Breast epithelium (tissue), 4 donors: Measurements from ENCODE around the gene PDGFRA. TPM values are rescaled to one million over a fixed set of nuclear protein-coding genes. Genes with fewer than 3 reads are reported as not detected.

Experiments
- DNase-seq, 2 donors: peaks; one replicate each; pipeline ENCODE4 v3.0.0-alpha.2; 2019; ENCODE audit warnings: low spot score in 2 of 2
- H3K27ac ChIP-seq, 2 donors: fragments of 200-600 bp; sonication (generic) in 1 of 2; one replicate each; pipeline ENCODE4 v1.5.1; 2016 to 2019; ENCODE audit warnings: mild to moderate bottlenecking in 1 of 2
- H3K27me3 ChIP-seq, 2 donors: fragments of 200-600 bp; sonication (generic) in 1 of 2; one replicate each; pipeline versions ENCODE4 v1.5.1 to v1.6.0; 2017 to 2019; ENCODE audit warnings: control low read depth in 1 of 2, mild to moderate bottlenecking in 1 of 2
- H3K36me3 ChIP-seq: fragments of 200-600 bp; one replicate; pipeline ENCODE4 v1.5.1; 2019
- H3K4me1 ChIP-seq, 2 donors: fragments of 200-600 bp; sonication (generic); one replicate each; pipeline ENCODE4 v1.5.1; 2016 to 2019; ENCODE audit warnings: control low read depth in 1 of 2
- H3K4me3 ChIP-seq, 3 donors: fragments of 200-600 bp; sonication (generic); 1 replicate in 2 of 3; 2 replicates in 1 of 3; pipeline ENCODE4 v1.5.1; 2016 to 2019; ENCODE audit warnings: mild to moderate bottlenecking in 3 of 3, moderate library complexity in 2 of 3
- H3K9me3 ChIP-seq, 2 donors: fragments of 200-600 bp; sonication (generic) in 1 of 2; one replicate each; pipeline ENCODE4 v1.5.1; 2016 to 2019; ENCODE audit warnings: control low read depth in 1 of 2
- CTCF ChIP-seq, 3 donors: fragments of 450-650 bp; IDR thresholded peaks; one replicate each; pipeline ENCODE4 v1.5.1; 2016 to 2017; ENCODE audit warnings: antibody characterized with exemption in 3 of 3, mild to moderate bottlenecking in 3 of 3, moderate library complexity in 3 of 3
- POLR2A ChIP-seq: fragments of 450-650 bp; IDR thresholded peaks from one replicate; pipeline ENCODE4 v1.6.1; 2016; ENCODE audit warnings: antibody characterized with exemption, mild to moderate bottlenecking, moderate library complexity
- POLR2AphosphoS5 ChIP-seq, 3 donors: sonication (generic); formaldehyde crosslinking; IDR thresholded peaks; one replicate each; pipeline ENCODE4 v1.6.1; 2017; ENCODE audit warnings: antibody characterized with exemption in 3 of 3
- intact Hi-C: fragments of 100-400 bp; cut with DNase I; formaldehyde crosslinking; loops from one replicate; pipeline ENCODE4 v1.15.1; 2023; ENCODE audit warnings: low total_unique reads
- total RNA-seq, 3 donors: library from RNA; depleted of rRNA; stranded (reverse); fragments of >200 nt; gene quantifications; one replicate each; pipeline ENCODE4 v1.1.0, GENCODE V29; 2016

The PDGFRA gene
- 100 to 1,000 TPM; 125 to 154 (median 130) TPM for total RNA-seq

DNA sequence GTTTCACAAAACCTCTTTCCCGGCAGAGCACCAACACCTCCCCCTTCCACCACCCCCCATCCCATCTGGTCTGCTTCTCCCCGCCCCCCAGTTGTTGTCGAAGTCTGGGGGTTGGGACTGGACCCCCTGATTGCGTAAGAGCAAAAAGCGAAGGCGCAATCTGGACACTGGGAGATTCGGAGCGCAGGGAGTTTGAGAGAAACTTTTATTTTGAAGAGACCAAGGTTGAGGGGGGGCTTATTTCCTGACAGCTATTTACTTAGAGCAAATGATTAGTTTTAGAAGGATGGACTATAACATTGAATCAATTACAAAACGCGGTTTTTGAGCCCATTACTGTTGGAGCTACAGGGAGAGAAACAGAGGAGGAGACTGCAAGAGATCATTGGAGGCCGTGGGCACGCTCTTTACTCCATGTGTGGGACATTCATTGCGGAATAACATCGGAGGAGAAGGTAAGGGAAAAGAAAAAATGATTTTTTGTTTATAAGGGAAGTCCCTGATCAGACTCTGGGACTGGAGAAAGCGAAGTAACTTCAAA is at the start of gene PDGFRA:
Gene PDGFRA (plus strand): TSS at position 333 of the 541 bp plus-strand sequence. CDS start 29,476 bp downstream, outside the sequence.
- peak in 1 of 2 donors; percentile 60 for DNase-seq
- peak within 1 kb of the TSS; percentile 56 to 82 (median 71) for H3K4me3 ChIP-seq
- TF ChIP-seq POLR2AphosphoS5 (IDR thresholded peaks at IDR 0.05): peak; percentile 35 to 81 (median 41)
- no peak for TF ChIP-seq POLR2A
- no peaks in the 10 kb centered on the region for H3K9me3 ChIP-seq
- peak within 1 kb of the TSS; percentile 86 to 93 for H3K27ac ChIP-seq
- intact Hi-C loops: no loop called here
- H3K36me3 ChIP-seq: no peaks in the 10 kb centered on the region
- H3K4me1 ChIP-seq: no peaks in the 10 kb centered on the region
- peaks cover 0 to 18% of the 10 kb centered on the region in 2 donors for H3K27me3 ChIP-seq

DNA sequence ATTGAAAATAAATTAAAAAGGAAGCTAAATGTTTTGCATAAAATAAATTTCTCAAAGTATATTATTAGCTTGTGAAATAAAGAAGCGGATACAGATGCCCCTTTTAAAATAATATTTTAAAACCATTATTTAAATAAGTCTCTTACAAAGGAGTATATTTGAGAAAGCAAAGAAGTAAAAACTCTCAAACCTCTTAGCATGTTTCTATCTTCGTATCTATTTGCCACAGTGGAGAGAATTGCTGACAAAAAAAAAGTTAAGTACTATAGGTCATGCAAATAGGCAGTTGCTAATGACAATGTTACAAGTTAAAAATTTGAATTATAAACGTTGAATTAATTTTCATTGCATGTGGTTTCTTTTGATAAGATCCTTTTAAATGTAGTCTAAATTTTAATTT is 44.5 kb upstream of the PDGFRA start:
- Histone ChIP-seq H3K4me1 (no peaks in the 10 kb centered on the region), H3K27me3 (no peaks in the 10 kb centered on the region), H3K36me3 (no peaks in the 10 kb centered on the region), H3K4me3 (no peak overlapping the region), H3K27ac (no peak overlapping the region), H3K9me3 (no peaks in the 10 kb centered on the region)
- no peak for DNase-seq
- TF ChIP-seq POLR2AphosphoS5 (IDR thresholded peaks at IDR 0.05): no peak
- no peak for TF ChIP-seq POLR2A
- TF ChIP-seq CTCF (IDR thresholded peaks at IDR 0.05): no peak
- intact Hi-C loops: no loop called here

DNA sequence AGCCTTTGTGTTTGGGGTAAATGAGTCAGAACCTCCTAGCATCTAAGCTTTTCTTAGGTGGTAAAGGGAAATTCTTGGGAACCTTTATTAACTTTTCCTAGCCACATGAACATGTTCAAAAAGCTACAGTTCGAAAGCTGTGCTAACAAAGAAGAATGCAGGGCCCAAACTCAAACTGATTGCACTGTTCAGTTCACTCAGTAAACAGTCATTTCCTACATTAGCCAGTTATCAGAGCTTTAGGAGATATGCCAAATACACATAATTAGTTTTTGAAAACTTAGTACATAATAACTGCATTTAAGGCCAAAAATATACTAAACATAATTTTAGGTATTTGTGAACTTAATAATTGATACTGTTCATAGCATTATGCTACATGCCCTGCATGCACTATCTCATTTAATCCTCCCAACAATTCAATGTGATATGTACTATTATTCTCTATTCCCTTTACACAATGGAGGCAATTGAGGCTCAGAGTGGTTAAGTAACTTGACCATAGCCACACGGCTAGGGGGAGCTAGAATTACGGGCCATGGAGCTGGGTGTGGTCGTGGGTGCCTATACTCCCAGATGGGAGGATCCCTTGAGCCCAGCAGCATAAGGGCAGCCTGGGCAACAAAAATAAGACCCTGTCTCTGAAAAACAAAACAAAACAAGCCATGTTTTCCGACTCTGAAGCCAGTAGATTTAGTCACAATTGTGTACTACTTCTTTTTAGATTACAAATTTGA is 43.9 kb upstream of the PDGFRA start:
- no peaks in the 10 kb centered on the region for H3K27me3 ChIP-seq
- H3K27ac ChIP-seq: no peak overlapping the region
- H3K36me3 ChIP-seq: no peaks in the 10 kb centered on the region
- intact Hi-C loops: no loop called here
- no peak overlapping the region for H3K4me3 ChIP-seq
- DNase-seq: no peak
- H3K4me1 ChIP-seq: no peaks in the 10 kb centered on the region
- TF ChIP-seq POLR2A (no peak), POLR2AphosphoS5 (IDR thresholded peaks at IDR 0.05) (no peak), CTCF (IDR thresholded peaks at IDR 0.05) (no peak)
- no peaks in the 10 kb centered on the region for H3K9me3 ChIP-seq

DNA sequence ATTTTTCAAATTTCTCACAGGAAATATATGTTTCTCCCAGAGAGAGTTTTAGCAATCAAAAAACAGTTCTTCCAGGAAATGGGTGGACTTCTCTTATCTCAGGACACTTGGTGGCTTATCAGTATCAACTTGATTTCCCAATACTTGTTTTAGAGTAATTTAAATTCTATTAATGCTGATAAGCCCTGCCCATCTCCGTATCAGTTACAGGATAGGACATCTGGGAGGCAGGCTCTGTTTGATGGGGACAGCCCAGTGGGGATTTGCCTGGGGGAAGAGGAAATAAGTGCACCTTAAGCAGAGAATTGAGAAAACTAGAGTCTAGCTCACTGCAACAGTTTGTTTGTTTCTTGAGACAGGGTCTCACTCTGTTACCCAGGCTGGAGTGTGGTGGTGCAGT is 43.2 kb upstream of the PDGFRA start:
- intact Hi-C loops: no loop called here
- H3K4me3 ChIP-seq: no peak overlapping the region
- DNase-seq: no peak
- H3K4me1 ChIP-seq: no peaks in the 10 kb centered on the region
- TF ChIP-seq POLR2A (no peak), POLR2AphosphoS5 (IDR thresholded peaks at IDR 0.05) (no peak), CTCF (IDR thresholded peaks at IDR 0.05) (no peak)
- H3K9me3 ChIP-seq: no peaks in the 10 kb centered on the region
- H3K27ac ChIP-seq: no peak overlapping the region
- H3K27me3 ChIP-seq: no peaks in the 10 kb centered on the region
- no peaks in the 10 kb centered on the region for H3K36me3 ChIP-seq

DNA sequence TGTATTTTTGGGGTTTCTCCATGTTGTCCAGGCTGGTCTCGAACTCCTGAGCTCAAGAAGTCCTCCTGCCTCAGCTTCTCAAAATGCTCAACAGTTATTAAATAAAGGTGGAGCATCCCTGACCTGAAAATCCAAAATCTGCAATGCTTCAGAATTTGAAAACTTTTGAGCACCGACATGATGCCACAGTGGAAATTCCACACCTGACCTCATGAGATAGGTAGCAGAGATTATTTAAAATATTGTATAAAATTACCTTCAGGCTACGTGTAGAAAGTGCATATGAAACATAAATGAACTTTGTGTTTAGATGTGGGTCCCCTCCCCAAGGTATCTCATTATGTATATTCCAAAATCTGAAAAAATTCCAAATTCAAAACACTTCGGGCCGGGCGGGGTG is 42.7 kb upstream of the PDGFRA start:
- no peaks in the 10 kb centered on the region for H3K4me1 ChIP-seq
- no peak overlapping the region for H3K27ac ChIP-seq
- DNase-seq: no peak
- H3K36me3 ChIP-seq: no peaks in the 10 kb centered on the region
- no peaks in the 10 kb centered on the region for H3K27me3 ChIP-seq
- no peak overlapping the region for H3K4me3 ChIP-seq
- intact Hi-C loops: no loop called here
- TF ChIP-seq POLR2A (no peak), CTCF (IDR thresholded peaks at IDR 0.05) (no peak), POLR2AphosphoS5 (IDR thresholded peaks at IDR 0.05) (no peak)
- H3K9me3 ChIP-seq: no peaks in the 10 kb centered on the region
